ENCODE results near the gene RGS17.
"Not testable (repeated sequence)": the region's sequence is repeated elsewhere in the genome, so short reads cannot be mapped to it uniquely, and the experiment has no call there.

RGS17 gene

DNA sequence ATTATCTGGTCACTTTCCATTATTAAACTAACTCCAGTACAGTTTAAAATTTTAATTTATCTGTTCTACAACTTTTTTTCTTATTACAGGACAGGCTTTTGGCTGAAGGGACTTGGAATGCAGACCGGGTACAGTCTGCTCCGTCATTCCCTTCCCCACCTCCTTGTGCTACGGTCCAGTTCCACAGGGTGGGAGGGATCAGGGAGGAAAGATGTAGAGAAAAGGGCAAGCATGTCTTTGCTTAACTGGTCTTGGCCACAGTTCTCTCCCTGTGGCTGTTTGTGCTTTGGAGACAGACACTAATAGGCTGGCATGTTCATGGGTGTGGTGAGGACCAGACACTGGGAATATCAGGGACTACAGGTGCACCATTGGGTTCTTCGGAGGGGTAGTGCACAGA is 12.1 kb upstream of the RGS17 start:
- TF ChIP-seq, protein P1, sequence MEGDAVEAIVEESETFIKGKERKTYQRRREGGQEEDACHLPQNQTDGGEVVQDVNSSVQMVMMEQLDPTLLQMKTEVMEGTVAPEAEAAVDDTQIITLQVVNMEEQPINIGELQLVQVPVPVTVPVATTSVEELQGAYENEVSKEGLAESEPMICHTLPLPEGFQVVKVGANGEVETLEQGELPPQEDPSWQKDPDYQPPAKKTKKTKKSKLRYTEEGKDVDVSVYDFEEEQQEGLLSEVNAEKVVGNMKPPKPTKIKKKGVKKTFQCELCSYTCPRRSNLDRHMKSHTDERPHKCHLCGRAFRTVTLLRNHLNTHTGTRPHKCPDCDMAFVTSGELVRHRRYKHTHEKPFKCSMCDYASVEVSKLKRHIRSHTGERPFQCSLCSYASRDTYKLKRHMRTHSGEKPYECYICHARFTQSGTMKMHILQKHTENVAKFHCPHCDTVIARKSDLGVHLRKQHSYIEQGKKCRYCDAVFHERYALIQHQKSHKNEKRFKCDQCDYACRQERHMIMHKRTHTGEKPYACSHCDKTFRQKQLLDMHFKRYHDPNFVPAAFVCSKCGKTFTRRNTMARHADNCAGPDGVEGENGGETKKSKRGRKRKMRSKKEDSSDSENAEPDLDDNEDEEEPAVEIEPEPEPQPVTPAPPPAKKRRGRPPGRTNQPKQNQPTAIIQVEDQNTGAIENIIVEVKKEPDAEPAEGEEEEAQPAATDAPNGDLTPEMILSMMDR (IDR thresholded peaks at IDR 0.05; ENCODE audit: low read depth, low read length): no peak
- H3K4me3 ChIP-seq (replicated peaks in 1 of 2; ENCODE audit: low read depth in 2 of 2, low read length in 2 of 2): no peak overlapping the region
- DNase-seq (ENCODE audit: low read depth in 2 of 2): peak in 1 of 2 donors; percentile 33

DNA sequence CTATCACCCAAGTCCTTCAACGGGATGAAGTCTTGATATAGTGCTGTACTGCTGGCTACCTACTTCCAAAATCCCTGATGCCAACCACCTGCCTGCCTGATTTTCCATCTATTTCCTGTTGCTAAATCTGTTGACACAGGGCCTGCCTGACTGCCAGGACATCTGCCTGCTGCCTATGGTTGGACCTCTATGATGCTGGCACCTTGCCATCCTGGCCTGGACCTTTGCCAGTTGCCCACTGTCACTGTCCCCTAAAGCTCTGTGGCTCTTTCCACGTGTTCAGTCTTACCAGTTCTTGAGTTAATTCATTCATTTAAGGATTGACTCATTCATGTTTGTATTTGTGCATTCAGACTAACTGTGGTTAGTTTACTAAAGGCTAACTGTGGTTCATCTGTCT is 9.2 kb upstream of the RGS17 start:
- TF ChIP-seq, protein P1 (IDR thresholded peaks at IDR 0.05; ENCODE audit: low read depth, low read length): no peak
- H3K4me3 ChIP-seq (replicated peaks in 1 of 2; ENCODE audit: low read depth in 2 of 2, low read length in 2 of 2): no peak overlapping the region
- DNase-seq (ENCODE audit: low read depth in 2 of 2): no peak

DNA sequence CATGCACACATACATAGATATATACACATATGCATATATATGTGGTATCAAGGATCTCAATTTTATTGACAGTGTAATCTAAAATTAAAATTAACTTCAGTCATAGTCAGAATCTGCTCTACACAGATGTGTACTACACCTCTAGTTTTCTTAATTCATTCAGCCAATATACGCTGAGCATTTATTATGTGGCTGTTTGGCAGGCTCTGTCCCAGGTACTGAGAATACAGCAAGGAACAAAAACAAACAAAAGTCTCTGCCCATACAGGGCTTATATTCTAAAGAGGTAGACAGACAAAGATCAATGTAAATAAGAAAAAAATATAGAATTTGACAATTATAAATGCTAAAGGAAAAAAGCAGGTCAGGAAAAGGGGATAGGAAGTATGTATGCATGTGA is 7.8 kb upstream of the RGS17 start:
- TF ChIP-seq, protein P1 (IDR thresholded peaks at IDR 0.05; ENCODE audit: low read depth, low read length): no peak
- DNase-seq (ENCODE audit: low read depth in 2 of 2): no peak
- H3K4me3 ChIP-seq (replicated peaks in 1 of 2; ENCODE audit: low read depth in 2 of 2, low read length in 2 of 2): no peak overlapping the region

DNA sequence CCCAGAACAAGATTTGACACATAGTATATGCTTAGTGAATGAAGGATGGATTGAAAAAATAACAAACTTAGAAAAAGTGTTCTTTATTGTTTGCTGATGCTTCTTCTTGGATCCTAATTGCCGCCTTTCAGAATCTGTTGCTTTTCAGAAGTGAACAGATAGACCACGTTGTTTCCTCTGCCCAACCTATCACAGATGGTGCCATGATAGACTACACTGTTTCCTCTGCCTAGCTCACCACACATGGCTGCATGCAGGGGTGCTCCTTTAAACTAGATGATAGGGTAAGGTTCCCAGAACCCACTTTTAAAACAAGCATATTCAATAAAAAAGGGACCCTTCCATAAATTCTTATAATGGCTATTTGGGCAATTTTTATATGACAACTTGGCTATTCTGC is 4.6 kb upstream of the RGS17 start:
- DNase-seq (ENCODE audit: low read depth in 2 of 2): no peak
- TF ChIP-seq, protein P1 (IDR thresholded peaks at IDR 0.05; ENCODE audit: low read depth, low read length): no peak
- H3K4me3 ChIP-seq (replicated peaks in 1 of 2; ENCODE audit: low read depth in 2 of 2, low read length in 2 of 2): no peak overlapping the region

DNA sequence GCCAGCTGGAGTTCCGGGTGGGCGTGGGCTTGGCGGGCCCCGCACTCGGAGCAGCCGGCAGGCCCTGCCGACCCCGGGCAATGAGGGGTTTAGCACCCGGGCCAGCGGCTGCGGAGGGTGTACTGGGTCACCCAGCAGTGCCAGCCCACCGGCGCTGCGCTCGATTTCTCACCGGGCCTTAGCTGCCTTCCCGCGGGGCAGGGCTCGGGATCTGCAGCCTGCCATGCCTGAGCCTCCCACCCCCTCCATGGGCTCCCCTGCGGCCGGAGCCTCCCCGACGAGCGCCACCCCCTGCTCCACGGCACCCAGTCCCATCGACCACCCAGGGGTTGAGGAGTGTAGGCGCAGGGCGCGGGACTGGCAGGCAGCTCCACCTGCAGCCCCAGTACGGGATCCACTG is 2.6 kb upstream of the RGS17 start:
- DNase-seq (ENCODE audit: low read depth in 2 of 2): not testable (repeated sequence)

DNA sequence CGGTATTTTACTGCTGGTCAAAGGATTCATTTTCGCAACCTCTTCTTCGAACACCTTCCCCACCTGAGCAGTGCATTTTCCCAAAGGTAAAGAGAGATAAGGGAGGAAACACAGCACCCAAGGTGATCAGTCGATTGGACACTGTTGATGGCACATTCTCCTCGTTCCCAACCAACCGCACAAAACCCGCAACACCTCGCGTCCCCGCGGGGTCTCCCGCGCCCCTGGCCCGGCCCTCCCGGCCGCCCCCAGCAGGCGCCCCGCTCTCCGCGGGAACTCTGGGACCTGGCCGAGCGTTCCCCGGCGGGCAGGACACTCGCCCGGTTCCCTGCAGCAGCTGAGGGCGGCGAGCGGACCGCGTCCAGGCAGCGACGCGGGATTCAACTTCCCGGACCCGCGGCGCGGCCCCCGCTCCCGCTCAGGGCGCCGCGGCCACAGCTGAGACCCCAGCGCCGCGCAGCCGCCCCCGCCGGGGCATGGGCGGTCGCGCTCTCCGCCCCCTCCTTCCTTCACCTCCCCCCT is 506 bp downstream of the RGS17 start:
- DNase-seq (ENCODE audit: low read depth in 2 of 2): no peak
- TF ChIP-seq, protein P1 (IDR thresholded peaks at IDR 0.05; ENCODE audit: low read depth, low read length): no peak
- H3K4me3 ChIP-seq (replicated peaks in 1 of 2; ENCODE audit: low read depth in 2 of 2, low read length in 2 of 2): peak overlapping the region; percentile 91

More for the DNA sequence above, 2.6 kb upstream of the RGS17 start:
- H3K4me3 ChIP-seq (replicated peaks in 1 of 2; ENCODE audit: low read depth in 2 of 2, low read length in 2 of 2): not testable (repeated sequence)

DNA sequence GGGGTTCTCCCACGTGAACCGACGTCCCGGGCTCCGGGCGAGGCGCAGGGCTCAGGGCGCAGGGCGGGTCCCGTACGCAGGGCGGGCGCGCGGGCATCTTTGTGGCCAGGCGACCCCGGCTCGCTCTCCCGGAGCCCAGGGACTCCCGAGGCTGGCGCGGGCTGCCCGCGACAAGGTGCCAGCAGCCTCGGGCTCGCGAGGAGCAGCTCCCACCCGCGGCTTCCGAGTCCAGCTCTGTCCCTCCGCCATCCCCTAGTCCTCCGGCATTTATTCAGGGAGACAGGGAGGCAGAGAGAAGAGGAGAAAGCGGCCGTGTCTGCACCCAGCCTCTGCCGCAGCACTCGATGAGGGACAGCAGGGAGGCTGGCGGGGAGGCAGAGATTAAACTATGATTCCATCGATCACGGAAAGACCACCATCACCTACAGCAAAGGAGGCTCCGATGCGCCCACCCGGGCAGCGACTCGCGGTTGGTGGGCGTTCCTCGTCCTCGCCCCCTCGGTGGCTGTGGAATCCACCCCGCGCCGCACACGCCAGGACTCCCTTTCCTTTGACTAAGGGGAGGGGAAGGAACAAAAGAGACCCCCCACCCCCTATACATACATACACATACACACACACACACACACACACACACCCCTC is 1.1 kb downstream of the RGS17 start:
- DNase-seq (ENCODE audit: low read depth in 2 of 2): peak; percentile 28 to 33
- TF ChIP-seq, protein P1 (IDR thresholded peaks at IDR 0.05; ENCODE audit: low read depth, low read length): no peak
- H3K4me3 ChIP-seq (replicated peaks in 1 of 2; ENCODE audit: low read depth in 2 of 2, low read length in 2 of 2): peak overlapping the region; percentile 91

Measured in cardiac fibroblast (primary cell).